GM23338 (cell line): ENCODE measurements around the gene LDLRAD2. TPM values are rescaled to one million over a fixed set of nuclear protein-coding genes. Genes with fewer than 3 reads are reported as not detected.

Source experiments
- ATAC-seq: fragments of 200-7000 bp; cut with Tn5 transposase; 3 replicates; pipeline ENCODE4 v1.9.1; 2020
- DNase-seq: peaks from one replicate; pipeline ENCODE4 v3.0.0-alpha.2; 2015; ENCODE audit warnings: low spot score
- H2AFZ ChIP-seq: fragments of 200-600 bp; sonication (generic); 2 replicates; pipeline ENCODE4 v1.8.0; 2016; ENCODE audit warnings: antibody characterized with exemption, mild to moderate bottlenecking, moderate library complexity
- H3F3A ChIP-seq: fragments of 200-600 bp; sonication (generic); replicated peaks from 2 replicates; pipeline ENCODE4 v1.8.0; 2017; ENCODE audit warnings: antibody characterized with exemption, mixed run types, low read depth
- H3K27ac ChIP-seq: fragments of 200-600 bp; sonication (generic); 2 replicates; pipeline ENCODE4 v1.6.1; 2016; ENCODE audit warnings: low read depth
- H3K27me3 ChIP-seq: fragments of 200-600 bp; sonication (generic); 2 replicates; pipeline ENCODE4 v1.8.0; 2016; ENCODE audit warnings: mild to moderate bottlenecking, mixed run types, moderate library complexity; ENCODE audit not compliant: insufficient read depth
- H3K36me3 ChIP-seq: fragments of 200-600 bp; sonication (generic); 2 replicates; pipeline ENCODE4 v1.8.0; 2016; ENCODE audit warnings: mild to moderate bottlenecking; ENCODE audit not compliant: insufficient read depth
- H3K4me1 ChIP-seq: fragments of 200-600 bp; sonication (generic); 2 replicates; pipeline ENCODE4 v1.8.0; 2016; ENCODE audit warnings: mild to moderate bottlenecking, moderate library complexity; ENCODE audit not compliant: insufficient read depth
- H3K4me2 ChIP-seq: fragments of 200-600 bp; sonication (generic); 2 replicates; pipeline ENCODE4 v1.7.1; 2017; ENCODE audit warnings: mixed run types
- H3K4me3 ChIP-seq: fragments of 200-600 bp; sonication (generic); 2 replicates; pipeline ENCODE4 v1.6.1; 2016; ENCODE audit warnings: mixed run types
- H3K79me2 ChIP-seq: fragments of 200-600 bp; sonication (generic); replicated peaks from 2 replicates; pipeline ENCODE4 v1.8.0; 2017; ENCODE audit warnings: mild to moderate bottlenecking; ENCODE audit not compliant: insufficient read depth
- H3K9me2 ChIP-seq: fragments of 200-600 bp; sonication (generic); 2 replicates; pipeline ENCODE4 v1.8.0; 2017; ENCODE audit not compliant: insufficient read depth
- H4K20me1 ChIP-seq: fragments of 200-600 bp; sonication (generic); replicated peaks from 2 replicates; pipeline ENCODE4 v1.8.0; 2017; ENCODE audit warnings: mild to moderate bottlenecking; ENCODE audit not compliant: insufficient read depth
- H3K27ac Mint-ChIP-seq: 2 replicates; pipeline ENCODE4 v1.8.0; 2020; ENCODE audit warnings: inconsistent platforms, mild to moderate bottlenecking, moderate library complexity, mixed read lengths
- H3K27me3 Mint-ChIP-seq: 3 replicates; pipeline ENCODE4 v1.8.0; 2022; ENCODE audit warnings: low read depth, mild to moderate bottlenecking, moderate library complexity, mixed read lengths, inconsistent platforms; ENCODE audit not compliant: insufficient read depth, poor library complexity
- H3K36me3 Mint-ChIP-seq: 3 replicates; pipeline ENCODE4 v1.8.0; 2021; ENCODE audit warnings: low read depth, mild to moderate bottlenecking, inconsistent platforms, moderate library complexity, mixed read lengths
- H3K4me1 Mint-ChIP-seq: 3 replicates; pipeline ENCODE4 v1.8.0; 2020; ENCODE audit warnings: mild to moderate bottlenecking, inconsistent platforms, mixed read lengths
- H3K4me3 Mint-ChIP-seq: 3 replicates; pipeline ENCODE4 v1.8.0; 2021; ENCODE audit warnings: moderate library complexity, mild to moderate bottlenecking, inconsistent platforms, mixed read lengths
- H3K9me3 Mint-ChIP-seq: 3 replicates; pipeline ENCODE4 v1.8.0; 2020; ENCODE audit warnings: moderate library complexity, mild to moderate bottlenecking, inconsistent platforms, mixed read lengths
- CREB1 ChIP-seq: fragments of 250-450 bp; sonication (Bioruptor Pico); IDR thresholded peaks from 2 replicates; pipeline ENCODE4 v1.5.0; 2020; ENCODE audit warnings: low read depth, mild to moderate bottlenecking, moderate library complexity
- EZH2 ChIP-seq: fragments of 200-600 bp; sonication (generic); IDR thresholded peaks from one replicate; pipeline ENCODE4 v1.8.0; 2017; ENCODE audit warnings: antibody characterized with exemption, mild to moderate bottlenecking, low read depth; ENCODE audit not compliant: unreplicated experiment
- JUNB ChIP-seq: IDR thresholded peaks from one replicate; pipeline ENCODE4 v1.6.1; 2016; ENCODE audit warnings: antibody characterized with exemption; ENCODE audit not compliant: unreplicated experiment
- NANOG ChIP-seq: IDR thresholded peaks from 2 replicates; pipeline ENCODE4 v1.6.1; 2016; ENCODE audit warnings: antibody characterized with exemption, borderline replicate concordance
- POLR2AphosphoS5 ChIP-seq: IDR thresholded peaks from 2 replicates; pipeline ENCODE4 v1.6.1; 2016; ENCODE audit warnings: antibody characterized with exemption, low read depth
- ZNF114 ChIP-seq: fragments of 250-450 bp; sonication (Bioruptor Pico); IDR thresholded peaks from 2 replicates; pipeline ENCODE4 v1.5.0; 2020; ENCODE audit warnings: mild to moderate bottlenecking, moderate library complexity
- ZNF331 ChIP-seq: fragments of 250-450 bp; sonication (Bioruptor Pico); IDR thresholded peaks from 2 replicates; pipeline ENCODE4 v1.5.0; 2020; ENCODE audit warnings: low read depth, mild to moderate bottlenecking, moderate library complexity
- polyA plus RNA-seq: library from polyadenylated mRNA; unstranded; fragments of >200 nt; fragmentation: Nextera tagmentation; extraction: Ambion mirVana; gene quantifications from 2 replicates; pipeline ENCODE4 v1.2.1, GENCODE V29; 2016
- total RNA-seq: library from RNA; depleted of rRNA; stranded (reverse); fragments of >200 nt; shearing (Covaris generic); gene quantifications from 2 replicates; pipeline ENCODE4 v1.2.3, GENCODE V29; 2014
- TF ChIP-seq, protein P1 (sequence below): IDR thresholded peaks from 2 replicates; pipeline ENCODE4 v1.6.1; 2016; ENCODE audit warnings: antibody characterized with exemption
- TF ChIP-seq, protein P2 (sequence below): IDR thresholded peaks from one replicate; pipeline ENCODE4 v1.6.1; 2018; ENCODE audit warnings: antibody characterized with exemption; ENCODE audit not compliant: unreplicated experiment

The LDLRAD2 gene
- total and polyA plus RNA-seq, 2 experiments from 2014 or later = 1.6 to 5.8 TPM

DNA sequence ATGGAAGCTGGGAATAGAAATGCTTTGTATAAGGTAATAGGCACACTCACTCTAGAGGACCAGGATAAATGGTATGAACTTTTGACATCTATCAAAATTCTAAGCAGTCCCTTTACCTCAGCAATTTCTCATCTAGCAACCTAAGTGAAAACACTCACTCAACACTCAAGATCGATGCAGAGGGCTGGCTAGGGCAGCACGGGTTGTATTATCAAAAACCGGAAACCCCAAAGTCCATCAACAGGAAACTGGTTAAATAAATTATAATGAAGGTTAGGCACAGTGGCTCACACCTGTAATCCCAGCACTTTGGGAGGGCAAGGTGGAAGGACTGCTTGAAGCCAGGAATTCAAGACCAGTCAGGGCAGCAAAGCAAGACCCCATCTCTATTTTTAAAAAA, 38.5 kb upstream of the LDLRAD2 start:
- H3K27ac Mint-ChIP-seq = no peak overlapping the region
- H3K27me3 Mint-ChIP-seq = peaks cover 5% of the 10 kb centered on the region
- peaks cover 5% of the 10 kb centered on the region; the same call in 2 of the 3 replicates for H3K4me1 Mint-ChIP-seq
- ATAC-seq (no peak), DNase-seq (no peak)
- Histone ChIP-seq H3K36me3 (no peaks in the 10 kb centered on the region), H3K4me2 (no peak overlapping the region), H4K20me1 (peaks cover 70% of the 10 kb centered on the region), H3F3A (no peaks in the 10 kb centered on the region), H3K9me2 (no peaks in the 10 kb centered on the region), H3K27me3 (no peaks in the 10 kb centered on the region), H3K79me2 (peaks cover 100% of the 10 kb centered on the region), H3K4me3 (no peak overlapping the region), H3K4me1 (no peaks in the 10 kb centered on the region; the same call in 1 of the 2 replicates), H2AFZ (no peak overlapping the region), H3K27ac (no peak overlapping the region)
- no peak overlapping the region for H3K4me3 Mint-ChIP-seq
- H3K36me3 Mint-ChIP-seq = peaks cover 10% of the 10 kb centered on the region; the same call in 2 of the 3 replicates
- no peak for TF ChIP-seq NANOG
- TF ChIP-seq, protein P1, sequence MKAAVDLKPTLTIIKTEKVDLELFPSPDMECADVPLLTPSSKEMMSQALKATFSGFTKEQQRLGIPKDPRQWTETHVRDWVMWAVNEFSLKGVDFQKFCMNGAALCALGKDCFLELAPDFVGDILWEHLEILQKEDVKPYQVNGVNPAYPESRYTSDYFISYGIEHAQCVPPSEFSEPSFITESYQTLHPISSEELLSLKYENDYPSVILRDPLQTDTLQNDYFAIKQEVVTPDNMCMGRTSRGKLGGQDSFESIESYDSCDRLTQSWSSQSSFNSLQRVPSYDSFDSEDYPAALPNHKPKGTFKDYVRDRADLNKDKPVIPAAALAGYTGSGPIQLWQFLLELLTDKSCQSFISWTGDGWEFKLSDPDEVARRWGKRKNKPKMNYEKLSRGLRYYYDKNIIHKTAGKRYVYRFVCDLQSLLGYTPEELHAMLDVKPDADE = no peak
- TF ChIP-seq, protein P2, sequence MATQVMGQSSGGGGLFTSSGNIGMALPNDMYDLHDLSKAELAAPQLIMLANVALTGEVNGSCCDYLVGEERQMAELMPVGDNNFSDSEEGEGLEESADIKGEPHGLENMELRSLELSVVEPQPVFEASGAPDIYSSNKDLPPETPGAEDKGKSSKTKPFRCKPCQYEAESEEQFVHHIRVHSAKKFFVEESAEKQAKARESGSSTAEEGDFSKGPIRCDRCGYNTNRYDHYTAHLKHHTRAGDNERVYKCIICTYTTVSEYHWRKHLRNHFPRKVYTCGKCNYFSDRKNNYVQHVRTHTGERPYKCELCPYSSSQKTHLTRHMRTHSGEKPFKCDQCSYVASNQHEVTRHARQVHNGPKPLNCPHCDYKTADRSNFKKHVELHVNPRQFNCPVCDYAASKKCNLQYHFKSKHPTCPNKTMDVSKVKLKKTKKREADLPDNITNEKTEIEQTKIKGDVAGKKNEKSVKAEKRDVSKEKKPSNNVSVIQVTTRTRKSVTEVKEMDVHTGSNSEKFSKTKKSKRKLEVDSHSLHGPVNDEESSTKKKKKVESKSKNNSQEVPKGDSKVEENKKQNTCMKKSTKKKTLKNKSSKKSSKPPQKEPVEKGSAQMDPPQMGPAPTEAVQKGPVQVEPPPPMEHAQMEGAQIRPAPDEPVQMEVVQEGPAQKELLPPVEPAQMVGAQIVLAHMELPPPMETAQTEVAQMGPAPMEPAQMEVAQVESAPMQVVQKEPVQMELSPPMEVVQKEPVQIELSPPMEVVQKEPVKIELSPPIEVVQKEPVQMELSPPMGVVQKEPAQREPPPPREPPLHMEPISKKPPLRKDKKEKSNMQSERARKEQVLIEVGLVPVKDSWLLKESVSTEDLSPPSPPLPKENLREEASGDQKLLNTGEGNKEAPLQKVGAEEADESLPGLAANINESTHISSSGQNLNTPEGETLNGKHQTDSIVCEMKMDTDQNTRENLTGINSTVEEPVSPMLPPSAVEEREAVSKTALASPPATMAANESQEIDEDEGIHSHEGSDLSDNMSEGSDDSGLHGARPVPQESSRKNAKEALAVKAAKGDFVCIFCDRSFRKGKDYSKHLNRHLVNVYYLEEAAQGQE = no peak
- TF ChIP-seq ZNF331 = no peak
- no peak for TF ChIP-seq CREB1 (CRISPR knock-in tag)
- no peak for TF ChIP-seq ZNF114
- TF ChIP-seq EZH2 = no peak
- TF ChIP-seq POLR2AphosphoS5 = no peak
- TF ChIP-seq JUNB = no peak
- H3K9me3 Mint-ChIP-seq = peaks cover 8% of the 10 kb centered on the region; the same call in 2 of the 3 replicates

DNA sequence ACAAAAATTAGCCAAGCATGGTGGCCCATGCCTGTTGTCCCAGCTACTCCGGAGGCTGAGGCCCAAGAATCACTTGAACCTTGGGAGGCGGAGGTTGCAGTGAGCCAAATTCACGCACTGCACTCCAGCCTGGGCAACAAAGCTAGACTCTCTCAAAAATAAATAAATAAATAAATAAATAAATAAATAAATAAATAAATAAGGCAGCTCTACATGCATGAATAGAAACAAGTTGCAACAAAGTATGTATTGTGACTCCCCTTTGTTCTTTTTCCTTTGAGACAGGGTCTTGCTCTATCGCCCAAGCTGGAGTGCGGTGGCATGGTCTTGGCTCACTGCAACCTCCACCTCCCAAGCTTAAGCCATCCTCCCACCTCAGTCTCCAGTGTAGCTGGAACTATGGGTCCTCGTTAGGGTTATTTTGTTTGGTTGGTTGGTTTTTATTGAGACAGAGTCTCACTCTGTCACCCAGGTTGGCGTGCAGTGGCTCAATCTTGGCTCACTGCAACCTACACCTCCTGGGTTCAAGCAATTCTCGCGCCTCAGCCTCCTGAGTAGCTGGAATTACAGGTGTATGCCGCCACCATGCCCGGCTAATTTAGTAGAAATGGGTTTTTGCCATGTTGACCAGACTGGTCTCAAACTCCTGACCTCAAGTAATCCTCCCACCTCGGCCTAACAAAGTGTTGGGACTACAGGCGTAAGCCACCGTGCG, 37.1 kb upstream of the LDLRAD2 start:
- Histone ChIP-seq H3K4me2 (no peak overlapping the region), H3K9me2 (no peaks in the 10 kb centered on the region), H3F3A (no peaks in the 10 kb centered on the region), H3K79me2 (peaks cover 100% of the 10 kb centered on the region), H4K20me1 (peaks cover 69% of the 10 kb centered on the region), H3K36me3 (no peaks in the 10 kb centered on the region), H2AFZ (no peak overlapping the region), H3K4me1 (no peaks in the 10 kb centered on the region; the same call in 1 of the 2 replicates), H3K27me3 (no peaks in the 10 kb centered on the region), H3K27ac (no peak overlapping the region), H3K4me3 (no peak overlapping the region)
- DNase-seq = no peak
- Mint-ChIP-seq H3K36me3 (peaks cover 10% of the 10 kb centered on the region; the same call in 2 of the 3 replicates), H3K9me3 (peaks cover 8% of the 10 kb centered on the region; the same call in 2 of the 3 replicates), H3K4me1 (0 out of 3 replicates have a peak, but pooled peaks cover 5% of the 10 kb centered on the region), H3K27me3 (peaks cover 5% of the 10 kb centered on the region), H3K4me3 (no peak overlapping the region), H3K27ac (no peak overlapping the region)
- no peak for ATAC-seq
- no peak for TF ChIP-seq CREB1 (CRISPR knock-in tag)
- TF ChIP-seq, protein P1 = no peak
